Measurements from ENCODE around the gene DIP2B.

DIP2B gene

DNA sequence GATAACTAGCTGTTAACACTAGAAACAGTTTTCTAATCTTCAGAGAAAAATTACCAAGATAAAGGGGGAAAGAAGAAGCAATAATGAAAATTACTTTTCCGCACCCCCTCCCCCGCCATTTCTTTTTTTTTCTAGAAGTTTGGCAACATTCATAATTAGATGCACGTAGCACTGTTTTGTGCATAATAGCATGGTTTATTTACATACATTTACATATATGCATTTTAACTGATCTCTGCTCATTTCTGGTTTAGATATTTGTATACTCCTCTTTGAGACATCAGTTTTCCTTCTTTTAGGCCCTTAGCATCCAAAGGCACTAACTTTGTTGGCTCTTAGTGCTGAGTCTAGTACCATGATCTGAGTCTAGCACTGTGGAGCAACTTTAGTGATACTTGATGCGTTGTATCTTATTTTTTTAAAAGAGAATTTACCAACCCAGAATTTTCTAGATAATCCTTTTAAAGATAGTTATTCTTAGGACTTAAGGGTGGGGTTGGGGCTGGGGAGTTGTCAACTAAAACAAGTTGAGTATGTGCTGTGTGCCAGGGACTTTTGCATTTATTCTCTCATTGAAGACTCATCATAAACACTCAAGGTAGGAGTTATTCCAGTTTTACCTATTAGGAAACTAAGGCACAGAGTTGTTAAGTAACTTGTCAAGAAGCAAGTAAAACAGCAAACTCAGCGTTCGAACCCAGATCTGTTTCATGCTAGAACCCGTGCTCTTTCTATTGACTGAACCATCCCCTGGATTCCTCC, 110.5 kb downstream of the DIP2B start:
- no peak for DNase-seq

DNA sequence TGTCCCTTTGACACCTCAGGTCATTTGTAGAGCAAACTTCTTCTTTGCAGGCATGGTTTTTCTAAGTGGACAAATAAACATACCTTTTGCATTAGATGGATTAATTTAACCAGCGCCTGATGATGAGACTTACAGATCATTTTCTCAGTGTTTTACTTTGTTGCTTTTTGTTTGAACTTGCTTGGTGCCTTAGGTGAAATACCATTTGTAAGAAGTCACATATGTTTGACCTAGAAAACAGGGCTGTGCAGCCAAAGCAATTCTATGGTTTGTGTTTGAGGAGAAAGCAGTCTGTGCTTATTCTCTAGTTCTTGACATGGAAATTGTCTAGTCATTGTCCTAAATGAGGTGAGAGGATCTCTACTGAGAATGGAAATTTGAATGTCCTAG, 111.1 kb downstream of the DIP2B start:
- no peak for DNase-seq

DNA sequence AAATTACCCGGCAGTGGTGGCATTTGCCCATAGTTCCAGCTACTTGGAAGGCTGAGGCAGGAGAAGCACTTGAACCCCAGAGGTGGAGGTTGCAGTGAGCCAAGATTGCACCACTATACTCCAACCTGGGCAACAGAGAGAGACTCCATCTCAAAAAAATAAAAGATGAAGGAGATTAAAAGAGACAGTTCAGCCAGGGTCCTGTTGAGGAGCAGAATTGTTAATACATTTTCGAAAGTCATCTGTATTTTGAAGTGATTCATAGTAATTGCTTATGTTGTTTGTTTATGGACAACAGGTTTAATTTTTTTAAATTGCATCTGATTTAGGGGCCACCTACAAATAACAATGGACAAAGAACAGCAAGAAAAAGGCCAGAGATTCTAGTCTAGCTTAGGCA, 112.9 kb downstream of the DIP2B start:
- no peak for DNase-seq

DNA sequence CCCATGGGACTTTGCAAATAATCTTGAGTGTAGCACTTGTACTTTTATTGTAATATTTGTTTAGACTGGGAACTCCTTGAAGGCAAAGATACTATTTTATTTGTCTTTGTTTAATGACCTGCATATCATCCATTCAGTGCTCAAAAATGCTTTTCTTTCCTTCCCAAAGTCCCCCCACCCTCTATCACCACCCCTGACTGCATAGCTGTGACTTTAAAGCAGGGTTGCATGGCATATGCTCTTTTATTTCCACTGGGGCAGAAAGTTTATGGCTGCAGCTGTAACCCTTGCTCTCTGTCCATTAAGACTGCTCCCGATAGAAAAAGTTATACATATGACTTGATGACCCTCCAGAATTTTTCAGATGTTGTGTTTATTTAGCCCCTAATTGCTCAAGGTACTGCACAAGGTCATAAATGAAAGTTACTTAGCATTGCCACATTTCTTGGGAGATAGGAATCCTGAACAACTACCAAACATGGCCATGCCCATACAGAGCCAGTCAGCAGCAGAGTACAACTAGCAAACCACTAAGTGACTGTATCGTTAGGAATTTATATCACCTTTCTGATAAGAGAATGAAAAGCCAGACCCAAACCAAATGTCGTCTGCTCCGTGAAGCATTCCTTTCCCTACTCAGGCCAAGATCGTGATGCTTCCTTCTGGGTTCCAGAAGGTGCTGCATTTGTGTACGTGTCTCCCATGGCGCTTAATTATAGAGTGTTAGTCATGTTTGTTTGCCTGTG, 114.3 kb downstream of the DIP2B start:
- DNase-seq = no peak

DNA sequence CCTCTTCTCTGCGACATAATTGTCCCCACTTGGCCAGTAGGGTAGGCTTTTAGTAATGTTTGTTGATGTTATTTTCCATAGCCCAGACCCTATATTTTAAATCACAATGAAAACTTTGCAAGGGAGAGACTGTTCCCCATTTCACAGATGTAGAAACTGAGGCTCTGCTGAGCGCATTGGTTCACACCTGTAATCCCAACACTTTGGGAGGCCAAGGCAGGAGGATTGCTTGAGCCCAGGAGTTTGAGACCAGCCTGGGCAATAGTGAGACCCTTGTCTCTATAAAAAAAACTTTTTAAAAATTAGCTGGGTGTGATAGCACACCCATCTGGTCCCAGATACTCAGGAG, 114.8 kb downstream of the DIP2B start:
- no peak for DNase-seq

DNA sequence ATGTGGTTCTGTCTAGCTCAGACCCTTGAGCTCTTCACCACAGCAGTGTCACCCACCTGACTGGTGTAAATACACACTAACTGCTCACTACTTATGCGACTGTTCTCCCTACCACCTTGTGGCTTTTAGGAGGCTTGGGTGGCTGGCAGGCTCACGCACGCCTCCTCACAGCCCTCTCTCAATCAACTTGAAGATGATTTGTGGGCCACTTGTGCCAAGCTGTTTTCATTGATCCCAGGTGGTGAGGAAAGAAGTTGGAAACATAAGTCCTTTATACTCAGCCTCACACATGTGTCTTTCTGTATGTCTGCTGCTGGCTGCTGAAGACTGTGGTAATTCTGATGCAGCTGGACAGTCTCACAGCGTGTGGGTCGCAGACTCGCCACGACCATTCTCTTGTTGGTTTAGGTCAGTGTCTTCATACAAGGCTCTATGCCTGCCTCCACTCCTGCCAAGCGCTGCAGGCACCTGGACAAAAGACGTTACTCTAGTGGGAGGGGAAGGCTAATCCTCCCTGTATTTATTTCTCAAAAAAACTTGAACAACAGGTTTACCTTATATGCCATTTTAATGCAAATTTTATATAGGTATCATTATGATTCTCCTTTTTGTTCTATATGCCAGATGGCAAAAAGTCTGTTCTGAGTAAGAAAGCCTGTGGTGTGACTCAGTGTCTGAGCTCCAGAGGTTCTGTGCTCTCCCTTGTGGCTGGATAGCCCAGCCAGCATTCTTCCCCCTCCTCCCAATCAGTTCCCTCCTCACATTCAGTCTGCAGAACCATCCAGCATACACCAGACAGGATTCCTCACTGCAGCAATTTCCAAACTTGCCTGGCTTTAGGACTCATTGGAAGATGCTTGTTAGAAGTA, 115.6 kb downstream of the DIP2B start:
- peak; percentile 31 for DNase-seq

DNA sequence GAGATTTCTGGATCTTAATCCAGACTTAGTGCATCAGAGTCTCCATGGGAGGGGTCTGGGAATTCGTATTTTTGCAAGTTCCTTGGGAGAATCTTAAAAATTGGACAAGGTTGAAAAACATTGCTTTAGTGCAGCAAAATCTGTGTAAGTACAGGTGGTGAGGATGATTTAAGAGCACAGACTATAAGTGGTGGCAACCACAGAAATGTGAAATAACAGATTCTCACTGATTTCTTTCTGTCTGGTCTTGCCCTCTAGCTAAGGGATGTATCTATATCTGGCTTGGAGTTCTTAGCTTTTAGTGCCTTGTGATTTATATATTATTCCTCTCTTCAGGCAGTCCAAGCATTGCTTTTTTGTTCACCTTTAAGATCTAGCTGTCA, 116.2 kb downstream of the DIP2B start:
- DNase-seq = no peak

DNA sequence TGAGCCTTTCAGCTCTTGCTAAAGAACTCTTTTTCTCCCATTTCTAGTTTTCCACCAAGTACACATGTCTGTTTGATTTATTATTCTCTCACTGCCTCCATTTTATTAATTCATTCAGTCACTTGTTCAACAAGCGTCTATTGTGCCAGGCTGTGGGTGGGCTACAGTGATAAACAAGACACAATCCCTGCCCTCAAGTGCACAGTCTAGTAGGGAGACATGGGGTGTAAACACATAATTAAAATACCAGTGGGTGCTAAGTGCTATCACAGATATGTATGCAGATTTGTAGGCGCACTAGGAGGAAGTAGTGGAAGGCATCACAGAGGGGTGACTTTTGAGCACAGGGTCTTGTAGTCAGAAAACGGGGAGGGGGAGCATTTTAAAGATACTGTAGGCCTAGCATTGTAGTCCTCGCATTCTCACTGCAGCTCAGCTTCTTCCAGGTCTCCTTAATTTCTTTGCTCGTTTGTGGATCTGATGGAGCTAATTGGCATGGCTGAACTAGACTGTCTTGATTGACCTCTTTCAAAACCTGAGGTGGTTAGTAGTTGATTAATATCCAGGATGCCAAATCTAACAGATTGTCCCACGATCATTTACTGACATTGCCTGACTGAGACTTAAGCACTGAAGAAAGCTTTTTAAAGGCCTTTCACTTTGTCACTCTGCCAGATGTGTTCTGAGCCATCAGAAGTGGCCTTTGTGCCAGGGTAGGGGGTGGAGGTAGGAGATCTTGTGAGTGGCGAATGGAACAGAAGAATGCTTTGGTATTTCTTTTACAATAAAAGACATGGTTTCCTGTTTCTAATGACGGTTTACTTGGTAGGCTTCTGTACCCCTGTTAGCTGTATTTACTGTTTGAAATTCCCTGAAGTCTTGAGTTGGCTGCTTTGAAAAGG, 116.9 kb downstream of the DIP2B start:
- no peak for DNase-seq

DNA sequence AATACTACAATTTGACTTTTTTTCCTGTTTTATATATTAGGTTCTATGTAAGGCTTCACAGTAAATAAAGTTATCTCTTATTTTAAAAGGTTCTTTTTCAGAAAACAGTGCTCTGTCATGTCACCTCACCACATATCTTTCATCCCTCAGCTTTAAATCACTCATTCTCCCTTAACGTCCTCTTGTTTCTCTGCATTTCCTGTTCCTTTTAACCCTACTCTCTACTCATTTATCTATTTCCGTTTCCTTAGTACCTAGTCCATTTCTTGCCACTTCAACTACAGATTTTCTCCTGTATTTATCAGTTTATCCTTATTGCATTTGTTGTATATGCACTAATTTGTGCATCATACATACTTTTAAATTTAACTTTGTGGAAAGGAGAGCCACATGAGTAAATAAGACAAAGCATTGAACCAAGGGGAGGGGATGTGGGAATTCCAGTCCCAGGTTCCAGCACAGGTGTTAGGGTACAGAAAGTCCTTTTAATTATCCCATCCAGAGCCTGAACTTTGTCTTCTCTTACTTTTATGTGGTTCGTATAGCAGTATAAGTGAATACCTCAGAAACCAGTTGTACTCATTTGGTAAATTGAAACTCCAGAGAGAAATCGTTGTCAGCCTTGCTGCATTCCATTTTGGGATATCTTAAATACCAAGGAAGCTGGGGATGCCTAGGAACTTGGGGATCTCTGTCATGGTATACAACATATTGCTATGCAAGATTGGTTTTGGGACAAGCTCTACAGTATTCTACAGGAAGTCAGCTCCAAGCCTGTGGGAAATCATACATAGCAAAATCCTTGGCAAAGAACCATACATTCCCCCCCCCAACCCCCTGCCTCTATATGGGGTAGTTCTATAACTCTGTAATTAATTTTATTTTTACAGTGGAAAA, 120.5 kb downstream of the DIP2B start:
- DNase-seq = no peak

DNA sequence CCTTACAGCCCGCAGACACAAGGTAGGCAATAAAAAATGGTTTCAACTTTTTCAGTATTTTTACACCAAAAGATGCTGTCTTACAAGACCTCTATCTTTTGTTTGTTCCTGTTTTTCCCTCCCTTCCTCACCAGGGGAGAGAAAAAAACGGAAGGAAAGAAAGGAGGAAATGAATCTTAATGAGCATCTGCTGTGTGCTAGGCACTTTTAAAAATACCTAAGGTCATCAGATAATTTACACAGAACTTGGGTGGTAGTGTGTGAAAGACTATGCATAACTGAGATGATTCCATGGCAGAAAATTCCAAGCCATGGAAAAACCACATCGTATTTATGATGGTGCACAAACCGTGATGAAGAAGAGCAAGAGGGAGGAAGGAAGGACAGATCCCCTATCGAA, 121.2 kb downstream of the DIP2B start:
- DNase-seq = no peak

DNA sequence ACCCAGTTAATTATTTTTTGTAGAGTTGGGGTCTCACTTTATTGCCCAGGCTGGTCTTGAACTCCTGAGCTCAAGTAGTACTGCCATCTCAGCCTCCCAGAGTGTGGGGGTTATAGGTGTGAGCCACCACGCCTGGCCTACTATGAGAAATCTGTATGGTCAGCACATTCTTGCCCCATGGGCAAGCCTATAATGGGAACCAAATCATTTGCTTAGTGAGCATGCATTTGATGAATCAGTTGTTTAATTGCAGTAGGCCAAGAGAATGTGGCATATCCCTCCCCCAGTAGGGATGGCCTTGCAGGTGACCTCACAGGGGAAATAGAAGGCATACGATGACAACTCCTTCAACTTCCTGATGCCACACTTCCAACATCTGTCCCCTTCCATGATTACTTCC, 122.7 kb downstream of the DIP2B start:
- DNase-seq = no peak

DNA sequence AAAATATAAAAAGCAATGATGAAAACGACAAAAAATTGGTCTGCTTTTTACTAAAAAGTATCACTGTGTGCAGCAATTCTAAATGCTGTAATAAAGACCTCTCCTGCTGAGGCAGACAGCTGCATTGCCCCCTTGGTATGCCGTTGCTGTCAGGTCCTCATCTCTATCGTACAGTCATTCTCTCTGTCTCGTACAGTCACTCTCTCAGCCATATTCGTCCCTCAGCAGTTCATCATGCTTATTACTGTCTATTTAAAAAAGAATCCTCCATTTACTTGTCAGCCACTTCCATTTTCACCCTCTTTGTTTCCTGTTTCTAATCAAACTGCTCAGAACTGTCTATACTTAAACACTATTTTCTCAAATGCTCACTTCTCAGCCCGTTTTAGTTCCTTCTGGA, 123.6 kb downstream of the DIP2B start:
- no peak for DNase-seq

DNA sequence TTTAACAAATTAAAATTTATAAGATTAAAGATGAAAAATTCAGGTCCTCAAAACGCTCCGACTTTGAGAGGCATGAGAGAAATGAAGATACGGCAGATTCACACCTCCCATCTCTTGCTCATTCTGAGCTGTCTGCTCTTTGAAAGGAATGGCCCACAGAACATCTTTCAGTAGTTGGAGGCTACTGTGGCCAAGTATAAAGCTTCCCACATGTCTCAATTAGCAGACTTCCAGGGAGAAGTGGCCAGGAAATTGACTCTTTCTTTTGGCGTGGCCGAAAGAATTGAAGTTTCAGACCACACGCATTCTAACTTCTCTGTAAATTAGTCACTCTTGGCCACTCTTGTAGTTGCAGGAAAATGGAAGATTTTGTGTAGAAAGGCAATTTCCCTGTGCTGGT, 129.2 kb downstream of the DIP2B start:
- DNase-seq = no peak

DNA sequence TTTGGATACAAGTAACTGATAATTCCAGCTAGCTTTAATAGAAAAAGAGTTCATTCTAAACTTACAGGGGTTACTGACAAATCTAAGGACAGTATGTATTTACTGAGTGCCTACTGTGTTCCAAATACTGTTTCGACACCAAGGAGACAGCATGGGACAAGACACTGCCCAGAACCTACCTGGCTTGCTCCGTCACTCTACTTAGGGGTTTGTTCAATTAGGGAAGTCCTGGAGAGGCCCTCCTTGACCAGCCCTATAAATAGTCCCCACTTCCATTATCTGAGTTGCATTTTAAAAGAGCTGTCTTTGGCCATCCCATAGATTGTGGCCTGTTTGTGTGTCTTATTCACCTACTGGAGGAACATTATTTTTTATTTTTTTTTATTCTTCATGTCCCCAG, 129.6 kb downstream of the DIP2B start:
- DNase-seq = no peak

DNA sequence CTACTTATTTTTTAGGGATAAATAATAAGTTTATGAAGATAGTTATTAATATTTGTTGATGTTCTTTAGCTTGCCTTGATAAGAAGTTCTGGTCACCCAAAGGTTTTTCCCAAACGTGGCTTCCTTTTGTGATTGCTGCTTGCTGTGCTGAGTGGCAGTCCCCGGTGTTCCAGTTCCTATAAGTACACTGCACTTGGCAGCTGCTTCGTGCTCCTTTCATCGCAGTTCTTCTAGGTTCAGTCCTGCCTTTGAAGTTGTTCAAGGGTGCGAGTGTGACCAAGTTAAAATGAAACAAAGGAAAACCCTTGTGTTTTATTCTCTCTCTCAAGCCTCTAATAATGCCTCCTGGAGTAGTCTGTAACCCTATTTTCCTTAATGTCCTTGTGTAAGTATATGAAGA, 130.6 kb downstream of the DIP2B start:
- DNase-seq = no peak

DNA sequence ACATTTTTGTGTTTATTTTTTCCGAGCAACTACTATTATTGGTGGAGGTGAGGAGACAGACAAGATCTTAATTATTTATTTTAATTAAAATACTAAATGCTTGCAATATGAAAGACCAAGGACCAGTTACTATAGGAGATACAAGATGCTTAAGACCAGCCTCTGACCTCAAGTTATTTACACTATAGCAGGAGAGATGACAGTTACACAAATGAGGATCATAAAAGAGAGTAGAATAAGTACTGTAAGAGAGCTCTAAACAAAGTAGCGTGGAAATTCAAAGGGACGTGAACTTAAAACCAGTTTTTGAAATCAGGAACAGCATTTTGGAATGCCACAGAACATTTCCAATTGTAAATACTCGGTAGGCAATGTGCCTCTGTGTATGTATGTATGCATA, 131.1 kb downstream of the DIP2B start:
- no peak for DNase-seq

DNA sequence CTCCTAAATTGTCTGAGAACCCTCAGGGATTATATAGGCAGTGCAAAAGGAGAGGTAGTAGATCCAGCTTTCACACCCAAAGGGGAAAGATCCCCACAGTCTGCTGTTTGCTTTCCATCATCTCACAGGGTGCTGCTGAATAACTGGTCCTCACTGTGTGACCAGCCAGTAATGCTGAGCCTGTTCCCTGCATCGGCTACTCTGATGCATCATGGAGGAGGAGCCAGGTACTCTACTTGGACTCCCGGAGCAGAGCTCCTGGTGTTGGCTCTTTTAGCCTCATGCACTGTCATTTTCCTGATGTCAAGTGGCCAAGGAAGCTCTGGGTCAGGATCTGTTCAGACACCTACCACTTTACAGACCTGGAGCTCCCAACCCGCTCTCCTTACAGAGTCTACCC, 131.7 kb downstream of the DIP2B start:
- no peak for DNase-seq

DNA sequence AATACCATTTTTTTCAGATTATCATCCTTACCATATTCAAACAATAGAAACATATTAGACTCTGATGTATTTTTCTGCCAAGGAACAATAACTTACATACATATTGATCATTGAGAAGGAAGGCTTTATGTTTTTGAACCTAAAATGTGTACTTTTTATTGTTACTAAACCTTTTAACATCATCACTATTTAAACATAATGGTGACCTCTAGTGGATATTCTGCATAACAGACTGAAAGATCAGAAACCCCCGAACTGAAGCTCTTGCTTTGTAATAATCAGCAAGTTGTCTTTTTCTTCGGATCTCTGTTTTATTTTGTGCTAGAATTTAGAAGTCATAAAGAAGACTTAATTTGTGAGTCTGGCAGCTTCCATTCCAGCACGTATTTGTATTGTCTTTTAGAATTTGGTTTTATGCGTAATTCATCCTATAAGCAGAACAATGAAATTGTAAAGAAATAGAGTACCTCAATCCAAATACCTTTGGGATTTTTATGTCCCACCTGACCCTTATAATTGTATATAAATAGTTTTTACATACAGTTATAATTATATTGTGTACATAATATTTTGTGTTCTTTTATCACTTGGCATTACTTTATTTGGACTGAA, 133.2 kb downstream of the DIP2B start:
- peak; percentile 37 for DNase-seq

DNA sequence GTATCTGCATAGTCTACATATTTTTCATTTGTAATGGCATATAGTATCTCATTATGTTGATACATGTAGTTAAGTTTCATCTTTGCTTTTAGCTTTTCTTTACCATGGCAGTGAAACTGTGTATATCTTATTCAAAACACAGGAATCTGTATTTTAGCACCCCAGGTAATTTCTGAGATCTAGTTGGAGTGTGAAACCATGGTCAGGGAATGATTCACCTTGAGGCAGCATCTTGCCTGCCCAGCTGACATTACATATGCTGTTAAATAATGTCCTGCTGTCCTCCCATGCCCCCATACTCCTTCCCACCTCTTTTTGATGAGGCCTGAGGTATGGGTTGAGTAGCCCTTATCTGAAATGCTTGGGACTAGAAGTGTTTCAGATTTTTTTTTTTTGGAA, 133.7 kb downstream of the DIP2B start:
- DNase-seq = no peak

DNA sequence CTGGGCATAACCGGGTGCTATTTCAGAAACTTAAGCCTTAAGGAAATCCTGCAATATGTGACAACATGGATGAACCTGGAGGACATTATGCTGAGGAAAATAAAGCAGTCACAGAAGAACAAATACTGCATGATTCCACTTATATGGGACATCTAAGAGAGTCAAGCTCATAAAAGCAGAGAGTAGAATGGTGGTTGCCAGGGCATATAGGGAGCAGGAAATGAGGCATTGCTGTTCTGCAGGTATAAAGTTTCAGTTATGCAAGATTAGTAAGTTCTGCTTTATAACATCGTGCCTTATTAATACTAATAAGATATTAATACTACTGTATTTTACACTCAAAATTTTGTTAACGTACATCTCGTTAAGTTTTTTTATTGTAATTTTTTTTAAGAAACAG, 134.9 kb downstream of the DIP2B start:
- no peak for DNase-seq

DNA sequence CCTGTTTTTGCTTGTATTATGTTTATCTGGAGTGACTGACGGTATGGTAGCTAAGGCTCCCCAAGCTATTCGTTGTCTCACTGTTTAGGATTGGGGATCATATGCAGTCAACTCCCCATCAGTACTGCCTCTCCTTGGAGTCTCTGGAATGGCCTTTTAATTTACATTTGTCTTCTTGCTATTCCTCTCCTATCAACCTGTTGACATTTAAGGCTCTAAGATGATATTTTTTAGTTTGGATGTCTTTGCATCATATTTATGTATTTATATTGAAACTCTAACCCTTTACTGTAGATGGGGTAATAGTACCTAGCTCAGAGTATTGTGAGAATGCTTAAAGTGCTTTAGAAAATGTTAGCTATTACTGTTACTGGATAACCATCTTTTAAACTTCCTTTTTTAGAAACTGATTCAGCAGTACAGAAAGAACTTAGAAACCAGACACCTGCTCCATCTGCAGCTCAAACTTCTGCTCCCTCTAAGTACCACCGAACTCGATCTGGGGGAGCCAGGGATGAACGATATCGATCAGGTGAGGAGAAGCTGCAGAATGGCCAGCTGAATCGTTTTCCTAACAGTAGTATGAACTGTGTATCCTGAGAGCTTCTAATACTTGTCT, 135.6 kb downstream of the DIP2B start:
- no peak for DNase-seq

Measured in NCI-H1436 treated with DMSO at 0.1 percent for 48 hours (cell line).